Globus pallidus (tissue), 1 donor: ENCODE data around the gene DDO.
"Not testable (repeated sequence)": the region's sequence is repeated elsewhere in the genome, so short reads cannot be mapped to it uniquely, and the experiment has no call there.

Experiments used
- DNase-seq: peaks from one replicate; pipeline ENCODE4 v3.0.0-alpha.2; 2015; ENCODE audit warnings: low spot score

The DDO gene

DNA sequence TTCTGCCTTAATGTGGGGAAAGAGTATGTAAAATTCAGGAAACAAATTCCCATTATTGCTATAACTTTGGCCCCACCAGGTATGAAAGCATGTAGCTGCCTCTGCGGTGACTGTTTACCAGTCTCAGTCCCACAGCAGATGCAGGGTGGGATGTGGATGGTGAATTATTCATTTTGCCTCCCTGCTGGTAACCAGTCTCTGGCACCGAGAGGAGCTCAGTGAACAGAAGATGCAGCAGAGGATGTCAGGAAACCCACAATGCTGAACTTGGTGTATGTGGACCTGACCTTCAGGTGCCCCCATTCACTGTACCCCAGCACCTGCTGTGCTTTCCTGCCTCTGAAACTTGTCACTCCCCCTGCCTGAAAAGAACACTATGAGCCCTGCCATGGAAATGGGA lies 48.4 kb downstream of the DDO start:
- DNase-seq, result no peak

GRCh38 chr6:110366256-110366655 lies 49.1 kb downstream of the DDO start:
- DNase-seq, result no peak

DNA sequence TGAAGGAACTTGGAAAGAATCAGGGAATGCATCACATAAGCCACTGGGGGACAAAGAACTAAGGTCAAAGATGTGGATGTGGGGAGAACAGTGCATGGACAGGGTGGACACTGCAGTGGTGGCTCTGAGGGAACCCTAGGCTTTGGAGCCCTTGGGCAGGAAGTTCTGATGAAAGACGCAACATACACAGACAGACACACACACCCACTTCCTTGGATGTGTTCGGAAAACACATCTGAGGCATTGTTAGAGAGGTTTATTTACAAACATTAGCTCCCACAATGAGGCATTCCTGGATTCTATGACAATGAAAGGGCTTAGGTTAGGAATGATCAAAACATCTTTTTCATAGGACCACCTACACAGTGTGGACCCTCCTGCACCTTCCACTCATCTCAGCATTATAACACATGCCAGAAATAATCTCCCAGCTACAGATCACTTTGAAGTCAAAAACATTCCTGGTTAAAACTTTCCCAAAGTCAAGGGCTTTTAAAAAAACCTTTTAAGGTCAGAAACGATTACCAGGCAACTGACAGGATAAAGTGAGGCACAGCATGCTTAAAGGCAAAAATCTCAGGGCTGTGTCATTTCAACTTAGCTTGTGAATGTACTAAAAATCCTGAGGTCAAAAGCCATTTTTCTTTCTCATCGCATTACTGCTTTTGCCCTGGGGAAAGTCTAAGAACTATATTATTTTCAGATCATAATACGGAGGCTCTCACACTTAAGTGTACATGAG lies 50.8 kb downstream of the DDO start:
- DNase-seq, result no peak

DNA sequence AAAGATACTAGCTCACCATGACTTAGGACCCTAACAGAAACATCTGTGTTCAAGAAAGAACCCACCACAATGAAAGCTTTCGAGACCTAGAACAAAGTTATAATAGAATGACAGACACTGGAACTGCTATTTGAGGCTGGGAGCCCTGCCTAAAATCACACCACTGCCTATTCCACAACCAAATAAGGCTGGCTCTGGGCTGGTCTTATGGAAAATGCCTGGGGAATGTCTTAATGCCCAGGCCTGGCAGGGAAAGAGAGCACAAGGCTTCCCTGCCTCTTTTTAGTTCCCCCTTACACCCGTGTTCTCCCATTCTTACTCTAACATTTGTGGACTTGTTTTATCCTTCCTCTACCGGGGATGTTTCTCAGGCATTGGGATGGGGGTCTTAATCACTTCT lies 51.6 kb downstream of the DDO start:
- DNase-seq, result no peak

GRCh38 chr6:110360676-110361075 lies 54.7 kb downstream of the DDO start:
- DNase-seq, result no peak

DNA sequence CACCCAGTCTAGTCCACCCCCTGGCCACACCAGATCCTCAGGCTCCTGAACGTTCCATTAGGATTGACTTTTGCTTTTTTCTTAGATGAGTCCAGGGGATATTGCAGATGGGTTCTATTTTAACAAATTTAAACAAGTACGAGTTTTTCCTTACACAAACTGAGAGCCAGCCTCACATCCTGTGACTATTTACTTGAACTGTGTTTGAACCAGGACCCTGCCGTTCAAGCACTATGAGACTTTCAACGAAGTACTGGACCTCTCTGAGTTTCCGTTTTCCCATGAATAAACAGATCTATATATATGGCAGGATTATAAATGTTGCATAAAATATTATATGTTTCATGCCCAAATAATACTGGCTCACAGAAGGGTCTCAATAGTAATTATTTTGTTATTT lies 55.8 kb downstream of the DDO start:
- DNase-seq, result no peak

DNA sequence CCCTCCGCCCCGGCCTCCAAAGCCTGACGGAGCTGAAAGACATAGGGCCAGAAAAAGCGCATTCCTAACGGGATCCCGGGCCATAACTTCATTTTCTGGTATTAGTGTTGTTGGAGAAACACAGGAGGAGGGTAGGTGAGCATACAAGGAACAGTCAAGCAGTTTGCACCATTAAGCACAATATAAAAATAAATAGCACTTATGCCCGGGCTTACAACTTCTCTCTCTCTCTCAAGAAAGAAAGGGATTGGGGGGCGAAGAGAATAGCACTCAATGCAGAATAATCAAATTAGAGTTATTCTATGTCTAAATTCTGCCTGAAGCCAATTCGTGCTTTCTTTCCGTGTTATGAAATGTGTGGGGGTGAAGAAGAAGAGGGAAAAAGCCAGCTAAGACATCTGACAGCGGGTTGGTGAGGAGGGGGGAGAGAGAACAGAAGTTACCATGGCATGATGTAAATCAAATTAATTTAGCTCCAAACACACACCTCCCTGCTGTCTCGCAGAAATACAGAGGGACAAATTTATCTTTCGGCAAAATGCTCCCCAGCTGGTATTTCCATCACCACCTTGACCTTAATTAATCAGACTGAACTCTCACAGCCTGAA lies 56.7 kb downstream of the DDO start:
- no peak for DNase-seq

GRCh38 chr6:110357664-110358552 lies 57.5 kb downstream of the DDO start, which contains the start of gene METTL24:
Gene METTL24, minus strand, starts transcription at chr6:110358349. Its CDS starts 77 bp downstream, at chr6:110358272.
- no peak for DNase-seq

DNA sequence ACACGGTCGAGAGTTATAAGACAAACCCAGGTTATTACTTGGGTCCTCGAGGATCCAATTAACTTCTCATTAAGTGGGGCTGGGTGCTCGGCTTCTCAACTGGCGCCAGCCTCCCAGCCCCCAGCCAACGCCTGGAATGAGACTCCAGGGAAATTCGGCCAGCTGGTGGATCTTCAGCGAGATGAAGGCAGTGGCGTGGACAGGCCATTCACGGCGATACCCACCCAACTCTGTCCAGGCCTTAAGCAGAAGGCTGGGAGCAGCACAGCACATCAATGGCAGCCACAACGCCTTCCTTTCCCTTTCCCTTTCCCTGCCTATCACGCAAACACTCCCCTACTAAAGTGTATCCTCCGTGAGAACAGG lies 58.1 kb downstream of the DDO start:
- DNase-seq, result no peak

- no peak for DNase-seq
Measured at GRCh38 chr6:110356778-110357177, 58.6 kb downstream of the DDO start.

DNA sequence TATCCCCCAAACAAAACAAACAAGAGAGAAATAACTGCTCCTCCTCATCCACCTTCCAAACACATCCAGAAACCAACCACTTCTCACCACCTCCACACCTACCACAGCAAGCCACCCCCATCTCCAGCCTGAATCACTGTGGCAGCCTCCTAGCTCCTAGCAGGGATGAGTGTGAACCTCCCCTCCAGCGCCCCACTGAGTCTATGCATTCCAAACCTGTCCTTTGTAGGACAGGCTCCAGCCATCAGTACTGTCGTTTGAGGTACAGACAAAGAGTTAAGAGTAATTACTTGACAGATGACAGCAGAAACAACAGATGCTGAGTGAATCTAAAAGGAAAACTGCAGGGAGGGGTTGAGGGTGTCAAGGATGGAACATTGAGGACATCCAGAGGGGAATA lies 59.6 kb downstream of the DDO start:
- no peak for DNase-seq

GRCh38 chr6:110355022-110355421 lies 60.4 kb downstream of the DDO start:
- no peak for DNase-seq

DNA sequence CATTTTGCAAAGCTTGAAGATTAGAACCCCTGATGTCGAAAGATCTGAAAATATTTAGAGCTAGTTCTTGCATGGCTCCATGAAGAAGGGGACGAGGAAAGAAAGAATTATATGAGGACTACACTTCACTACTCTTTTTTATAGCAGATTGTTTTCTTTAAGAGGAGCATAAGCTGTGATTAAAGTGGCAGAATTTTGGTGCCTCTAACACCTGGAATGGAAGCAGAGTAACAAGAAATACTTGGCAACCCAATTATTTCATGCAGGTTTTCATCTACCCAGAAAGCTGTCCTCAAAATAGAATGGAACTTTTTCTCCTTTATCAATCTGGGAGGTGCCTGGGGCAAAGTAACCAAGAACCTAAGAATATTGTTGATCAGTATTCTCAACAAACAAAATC lies 61.2 kb downstream of the DDO start:
- no peak for DNase-seq

GRCh38 chr6:110353457-110354001 lies 61.8 kb downstream of the DDO start:
- DNase-seq, result no peak

DNA sequence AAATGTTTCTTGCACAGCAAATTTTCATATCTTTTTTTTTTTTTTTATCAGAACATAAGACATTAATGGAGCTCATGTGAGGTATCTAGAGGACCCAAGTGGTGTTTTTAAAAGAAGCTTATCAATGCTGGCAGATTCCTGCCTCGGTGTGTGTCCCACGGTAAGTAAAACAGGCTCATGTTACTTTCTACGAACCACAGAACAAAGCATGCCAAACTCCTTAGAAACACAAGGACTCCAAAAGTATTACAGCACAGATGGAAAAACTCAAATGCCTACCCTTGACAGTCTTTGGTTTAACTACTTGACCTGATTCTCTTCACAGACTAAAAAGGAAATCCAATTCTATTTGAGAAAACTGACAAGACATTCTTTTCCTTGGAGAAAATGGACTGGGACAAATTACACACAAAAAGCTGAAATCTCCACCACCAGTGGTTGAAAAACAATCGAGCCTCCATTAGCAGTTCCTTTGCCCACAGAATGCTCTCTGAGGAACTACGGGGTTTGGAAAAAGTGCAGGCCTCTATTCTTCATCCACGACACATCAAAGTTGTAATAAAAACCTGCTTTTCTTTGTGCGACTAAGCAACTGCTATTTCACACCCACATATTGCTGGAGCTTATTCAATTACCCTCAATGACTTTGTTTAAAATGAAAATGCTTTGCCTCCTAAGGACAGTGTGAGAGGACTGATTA lies 62.7 kb downstream of the DDO start:
- no peak for DNase-seq

GRCh38 chr6:110351986-110352385 lies 63.4 kb downstream of the DDO start:
- no peak for DNase-seq

- DNase-seq, result no peak
Measured at GRCh38 chr6:110351546-110351945, 63.8 kb downstream of the DDO start.

DNA sequence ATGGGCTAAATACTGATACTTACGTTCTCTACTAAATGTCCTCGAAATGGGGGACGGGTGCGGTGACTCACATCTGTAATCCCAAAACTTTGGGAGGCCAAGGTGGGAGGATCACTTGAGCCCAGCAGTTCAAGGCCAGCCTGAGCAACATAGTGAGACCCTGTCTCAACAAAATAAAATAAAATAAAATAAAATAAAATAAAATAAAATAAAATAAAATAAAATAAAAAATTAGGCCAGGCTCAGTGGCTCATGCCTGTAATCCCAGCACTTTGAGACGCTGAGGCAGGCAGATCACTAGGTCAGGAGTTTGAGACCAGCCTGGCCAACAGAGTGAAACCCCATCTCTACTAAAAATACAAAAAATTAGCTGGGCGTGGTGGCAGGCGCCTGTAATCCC lies 64.8 kb downstream of the DDO start:
- not testable (repeated sequence) for DNase-seq

DNA sequence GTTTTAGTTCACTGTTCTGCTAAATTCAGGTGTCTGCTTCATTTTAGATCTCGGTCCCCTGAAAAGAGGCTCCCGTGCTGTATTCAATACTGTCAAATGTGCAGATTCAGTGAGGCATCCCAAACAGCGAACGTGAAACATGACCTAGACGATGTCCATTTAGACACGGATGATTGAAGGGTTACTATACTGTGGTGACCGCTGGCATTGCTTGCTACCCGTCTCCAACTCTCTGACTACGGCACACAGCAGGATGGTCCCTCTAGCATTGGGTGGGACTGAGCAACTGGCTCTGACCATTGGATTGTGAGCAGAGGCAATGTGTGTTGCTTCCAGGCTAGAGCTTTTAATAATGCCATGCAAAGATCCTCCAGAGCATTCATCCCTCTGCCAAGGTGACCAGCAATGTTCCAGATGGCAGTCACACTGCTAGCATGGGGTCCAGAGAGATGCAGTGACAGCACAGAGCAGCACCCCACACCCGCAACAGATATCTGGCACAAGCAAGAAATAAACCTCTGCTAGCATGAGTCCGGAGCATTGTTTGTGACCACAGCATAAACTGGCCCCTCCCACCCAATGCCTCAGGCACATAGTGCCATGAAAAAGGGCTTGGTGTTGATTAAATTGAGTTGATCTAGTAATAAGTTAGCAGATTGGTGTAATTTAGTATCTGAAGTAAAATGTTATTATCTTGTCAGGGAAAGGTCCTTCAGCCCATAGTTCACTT lies 66.2 kb downstream of the DDO start:
- DNase-seq, result no peak

DNA sequence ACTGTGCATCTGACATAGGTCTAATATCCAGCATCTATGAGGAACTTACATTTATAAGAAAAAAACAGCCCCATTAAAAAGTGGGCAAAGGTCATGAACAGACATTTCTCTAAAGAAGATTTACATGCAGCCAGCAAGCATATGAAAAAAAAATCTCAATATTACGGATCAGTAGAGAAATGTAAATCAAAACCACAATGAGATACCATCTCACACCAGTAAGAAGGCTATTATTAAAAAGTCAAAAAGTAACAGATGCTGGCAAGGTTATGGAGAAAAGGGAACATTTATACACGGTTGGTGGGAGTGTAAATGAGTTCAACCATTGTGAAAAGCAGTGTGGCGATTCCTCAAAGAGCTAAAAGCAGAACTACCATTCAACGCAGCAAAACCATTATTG lies 70.3 kb downstream of the DDO start:
- no peak for DNase-seq

DNA sequence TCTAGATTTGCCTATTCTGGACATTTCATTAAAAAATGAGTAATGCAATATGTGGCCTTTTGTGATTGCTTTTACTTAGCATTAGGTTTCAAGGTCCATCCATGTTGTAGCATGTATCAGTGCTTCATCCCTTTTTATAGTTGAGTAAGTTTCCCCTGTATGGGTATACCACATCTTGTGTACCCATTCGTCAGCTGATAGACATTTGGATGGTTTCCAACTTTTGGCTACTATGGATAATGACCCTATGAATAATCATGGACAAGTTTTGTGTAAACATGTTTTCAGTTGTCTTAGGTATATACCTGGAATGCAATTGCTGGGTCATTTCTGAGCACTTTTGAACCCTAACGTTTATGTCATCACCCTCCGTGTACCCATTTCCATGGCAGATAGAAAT lies 72.6 kb downstream of the DDO start:
- no peak for DNase-seq
